NCI-H2227 treated with DMSO at 0.1 percent for 48 hours (cell line): ENCODE results near the gene SLC4A3.
"Not testable (repeated sequence)": the region's sequence is repeated elsewhere in the genome, so short reads cannot be mapped to it uniquely, and the experiment has no call there.

Experiments
- DNase-seq: peaks from one replicate; lab custom pipeline; 2025; lab: John Stamatoyannopoulos, UW

Gene SLC4A3

GRCh38 chr2:219648963-219649362 is 21.5 kb downstream of the SLC4A3 start:
- DNase-seq, result no peak

- DNase-seq, result no peak
Observed at GRCh38 chr2:219650426-219651248, 23.2 kb downstream of the SLC4A3 start.

GRCh38 chr2:219651656-219652055 is 24.2 kb downstream of the SLC4A3 start:
- not testable (repeated sequence) for DNase-seq

- no peak for DNase-seq
Observed at GRCh38 chr2:219656526-219656925, 29.1 kb downstream of the SLC4A3 start.

- DNase-seq, result no peak
Observed at GRCh38 chr2:219658196-219658846, 30.9 kb downstream of the SLC4A3 start.

GRCh38 chr2:219658874-219659273 is 31.4 kb downstream of the SLC4A3 start:
- DNase-seq, result no peak

GRCh38 chr2:219661197-219661954 is 33.9 kb downstream of the SLC4A3 start:
- DNase-seq, result no peak

- DNase-seq, result no peak
Observed at GRCh38 chr2:219661955-219662395, 34.5 kb downstream of the SLC4A3 start.

GRCh38 chr2:219662566-219662965 is 35.1 kb downstream of the SLC4A3 start:
- DNase-seq, result no peak

- no peak for DNase-seq
Observed at GRCh38 chr2:219663116-219663762, 35.8 kb downstream of the SLC4A3 start.

GRCh38 chr2:219664041-219664440 is 36.6 kb downstream of the SLC4A3 start:
- DNase-seq, result no peak

GRCh38 chr2:219664944-219665343 is 37.5 kb downstream of the SLC4A3 start:
- DNase-seq, result no peak

- no peak for DNase-seq
Observed at GRCh38 chr2:219665926-219666325, 38.5 kb downstream of the SLC4A3 start.

GRCh38 chr2:219668316-219668715 is 40.9 kb downstream of the SLC4A3 start:
- no peak for DNase-seq

- no peak for DNase-seq
Observed at GRCh38 chr2:219670386-219670785, 43.0 kb downstream of the SLC4A3 start.

- no peak for DNase-seq
Observed at GRCh38 chr2:219671279-219671678, 43.8 kb downstream of the SLC4A3 start.

- no peak for DNase-seq
Observed at GRCh38 chr2:219672406-219672805, 45.0 kb downstream of the SLC4A3 start.

- no peak for DNase-seq
Observed at GRCh38 chr2:219675221-219675620, 47.8 kb downstream of the SLC4A3 start.

- no peak for DNase-seq
Observed at GRCh38 chr2:219676586-219676985, 49.2 kb downstream of the SLC4A3 start.

GRCh38 chr2:219679041-219679440 is 51.6 kb downstream of the SLC4A3 start:
- DNase-seq, result no peak

- no peak for DNase-seq
Observed at GRCh38 chr2:219679571-219679970, 52.1 kb downstream of the SLC4A3 start.
